HepG2 (cell line): ENCODE measurements around the gene DDX46. TPM values are rescaled to one million over a fixed set of nuclear protein-coding genes. Genes with fewer than 3 reads are reported as not detected.

Experiments used
- ATAC-seq: fragments of 200-7000 bp; cut with Tn5 transposase; 3 replicates; pipeline ENCODE4 v1.9.1; 2020; ENCODE audit warnings: mild to moderate bottlenecking, moderate library complexity
- BruUV-seq: library from RNA; stranded (reverse); fragments of 400-500 nt; replicated peaks from 2 replicates; lab custom pipeline; 2021; lab: Mats Ljungman, UMichigan
- CTCF ChIA-PET: fragments of 300-600 bp; formaldehyde crosslinking; extraction: SDS; loops from one replicate; lab custom pipeline; 2021; ENCODE audit warnings: low total read pairs, inconsistent platforms, low intra/inter-chr PET ratio; lab: Yijun Ruan, JAX
- POLR2A ChIA-PET: fragments of 350-600 bp; sonication (Branson Sonifier 250); formaldehyde crosslinking; loops from one replicate; lab custom pipeline; 2020; ENCODE audit warnings: antibody characterized with exemption, inconsistent platforms; lab: Yijun Ruan, JAX
- DNase-seq: peaks from one replicate; pipeline ENCODE4 v3.0.0-alpha.2; 2015; ENCODE audit warnings: low spot score
- FAIRE-seq: peaks from 3 replicates; lab custom pipeline; 2011; peaks lifted over from hg19 to GRCh38; lab: Jason Lieb, UNC
- H2AFZ ChIP-seq: one replicate; pipeline ENCODE4 v1.6.1; 2011; ENCODE audit warnings: low read length, inconsistent platforms
- H3K27ac ChIP-seq: fragments of 300-600 bp; 3 replicates; pipeline ENCODE4 v1.8.0; 2011; ENCODE audit warnings: mixed run types, mild to moderate bottlenecking, mixed read lengths, low read length, inconsistent platforms; ENCODE audit not compliant: insufficient read depth; ENCODE audit errors: extremely low read length
- H3K27me3 ChIP-seq, 2 experiments: fragments of 200-600 bp in 1 of 2; 2 replicates in 1 of 2; 3 replicates in 1 of 2; pipeline versions ENCODE4 v1.6.0 to v1.8.0; 2011; ENCODE audit warnings: low read length in 2 of 2, mild to moderate bottlenecking in 2 of 2, moderate library complexity in 2 of 2, inconsistent platforms in 1 of 2; ENCODE audit not compliant: insufficient read depth in 2 of 2, control insufficient read depth in 1 of 2
- H3K36me3 ChIP-seq, 2 experiments: fragments of 200-600 bp in 1 of 2; replicated peaks in 1 of 2; 2 replicates in 1 of 2; 3 replicates in 1 of 2; pipeline versions ENCODE4 v1.5.1 to v1.8.0; 2011; ENCODE audit warnings: low read length in 2 of 2, inconsistent platforms in 1 of 2; ENCODE audit not compliant: insufficient read depth in 2 of 2, control insufficient read depth in 1 of 2
- H3K4me1 ChIP-seq: 2 replicates; pipeline ENCODE4 v1.5.1; 2012; ENCODE audit warnings: low read length, inconsistent platforms; ENCODE audit not compliant: insufficient read depth
- H3K4me2 ChIP-seq: 2 replicates; pipeline ENCODE4 v1.6.0; 2011; ENCODE audit warnings: low read depth, low read length, inconsistent platforms
- H3K4me3 ChIP-seq, 3 experiments: fragments of 200-600 bp in 1 of 3; sonication (generic), shearing (Covaris generic) in 1 of 3; replicated peaks in 1 of 3; 2 replicates each; pipeline ENCODE4 v1.5.1; 2011 to 2016; ENCODE audit warnings: low read length in 3 of 3, inconsistent platforms in 2 of 3, low read depth in 2 of 3, mild to moderate bottlenecking in 2 of 3, control low read depth in 1 of 3, mixed read lengths in 1 of 3; ENCODE audit not compliant: insufficient read depth in 1 of 3
- H3K79me2 ChIP-seq: one replicate; pipeline ENCODE4 v1.6.1; 2011; ENCODE audit warnings: low read length, inconsistent platforms; ENCODE audit not compliant: insufficient read depth
- H3K9ac ChIP-seq: 2 replicates; pipeline ENCODE4 v1.6.0; 2011; ENCODE audit warnings: mild to moderate bottlenecking, low read depth, low read length, inconsistent platforms; ENCODE audit not compliant: insufficient read depth
- H3K9me3 ChIP-seq: 2 replicates; pipeline ENCODE4 v1.5.1; 2012; ENCODE audit warnings: mild to moderate bottlenecking, low read length
- H4K20me1 ChIP-seq: 2 replicates; pipeline ENCODE4 v1.6.0; 2011; ENCODE audit warnings: inconsistent platforms, mild to moderate bottlenecking, low read length, moderate library complexity; ENCODE audit not compliant: insufficient read depth
- DPF2 ChIP-seq: sonication (generic); formaldehyde crosslinking; IDR thresholded peaks from 2 replicates; pipeline ENCODE4 v1.4.0; 2020; ENCODE audit warnings: mild to moderate bottlenecking, low read depth, missing genetic modification reagents, borderline replicate concordance
- KMT2A ChIP-seq: sonication (generic); formaldehyde crosslinking; IDR thresholded peaks from 2 replicates; pipeline ENCODE4 v1.4.0; 2020; ENCODE audit warnings: missing genetic modification reagents
- NFRKB ChIP-seq: fragments of 450-650 bp; IDR thresholded peaks from 2 replicates; pipeline ENCODE4 v1.6.1; 2017
- POLR2AphosphoS5 ChIP-seq: IDR thresholded peaks from 2 replicates; pipeline ENCODE4 v1.6.1; 2012; ENCODE audit warnings: low read depth, low read length
- SALL2 ChIP-seq: sonication (generic); formaldehyde crosslinking; IDR thresholded peaks from 2 replicates; pipeline ENCODE4 v1.8.1; 2023; ENCODE audit warnings: mild to moderate bottlenecking, missing genetic modification reagents, inconsistent platforms
- ZNF101 ChIP-seq: sonication (generic); formaldehyde crosslinking; IDR thresholded peaks from 2 replicates; pipeline ENCODE4 v1.4.0; 2020; ENCODE audit warnings: mild to moderate bottlenecking, low read depth, missing genetic modification reagents, borderline replicate concordance
- ZNF264 ChIP-seq: sonication (generic); formaldehyde crosslinking; IDR thresholded peaks from 2 replicates; pipeline ENCODE4 v1.4.0; 2020; ENCODE audit warnings: missing genetic modification reagents
- ZNF678 ChIP-seq: sonication (generic); formaldehyde crosslinking; IDR thresholded peaks from 2 replicates; pipeline ENCODE4 v1.4.0; 2020; ENCODE audit warnings: mild to moderate bottlenecking, missing genetic modification reagents
- WGBS: methylation state at CpG from one replicate; pipeline ENCODE4 v1.1.6; 2017; ENCODE audit warnings: low lambda C conversion rate; 5-methylcytosine and 5-hydroxymethylcytosine counted together
- in situ Hi-C: cut with HindIII; loops from 2 replicates; pipeline ENCODE4 v1.10.0; 2017; ENCODE audit warnings: low pct_unique_long_range_greater_than_20kb; ENCODE audit not compliant: extremely low pct_ligation_motif_present
- intact Hi-C: fragments of 100-400 bp; cut with micrococcal nuclease; formaldehyde crosslinking; loops from one replicate; pipeline ENCODE4 v1.10.0; 2022; ENCODE audit not compliant: unreplicated experiment
- polyA plus RNA-seq, 8 experiments: library from polyadenylated mRNA; depleted of rRNA in 3 of 8; stranded (reverse) in 7 of 8; unstranded in 1 of 8; fragments of >200 nt; fragmentation: Illumina TruSeq in 4 of 8; extraction: Trizol in 4 of 8; gene quantifications; 2 replicates each; pipeline versions ENCODE4 v1.2.1 to v1.2.3, GENCODE V29; 2011 to 2016; ENCODE audit warnings: low read depth in 4 of 8, missing spikeins in 1 of 8, mixed read lengths in 1 of 8; ENCODE audit not compliant: insufficient read depth in 1 of 8
- total RNA-seq, 5 experiments: library from RNA; depleted of rRNA; stranded (reverse); fragments of >200 nt; fragmentation: Illumina TruSeq; extraction: Trizol; gene quantifications; 2 replicates each; pipeline ENCODE4 v1.2.3, GENCODE V29; 2016; ENCODE audit warnings: low read depth in 1 of 5
- TF ChIP-seq, protein P1 (sequence below): sonication (generic); IDR thresholded peaks from 2 replicates; pipeline ENCODE4 v1.6.1; 2016; ENCODE audit warnings: low read depth, borderline replicate concordance
- TF ChIP-seq, protein P2 (sequence below): IDR thresholded peaks from 2 replicates; pipeline ENCODE4 v1.6.1; 2012; ENCODE audit warnings: low read depth, low read length, improper control_type of control experiment
- TF ChIP-seq, protein P3 (sequence below): sonication (generic); formaldehyde crosslinking; IDR thresholded peaks from 2 replicates; pipeline ENCODE4 v1.8.1; 2023; ENCODE audit warnings: mild to moderate bottlenecking, moderate library complexity, missing genetic modification reagents
- TF ChIP-seq, protein P4 (sequence below): IDR thresholded peaks from 2 replicates; pipeline ENCODE4 v1.6.1; 2016; ENCODE audit warnings: missing biosample characterization, missing genetic modification reagents, low read depth

Gene DDX46
- total and polyA plus RNA-seq, 2 of the 13 experiments (the other 11 are each of a cell fraction or from before 2014, with no cell fraction given), result 27.3 to 59.3 TPM

DNA sequence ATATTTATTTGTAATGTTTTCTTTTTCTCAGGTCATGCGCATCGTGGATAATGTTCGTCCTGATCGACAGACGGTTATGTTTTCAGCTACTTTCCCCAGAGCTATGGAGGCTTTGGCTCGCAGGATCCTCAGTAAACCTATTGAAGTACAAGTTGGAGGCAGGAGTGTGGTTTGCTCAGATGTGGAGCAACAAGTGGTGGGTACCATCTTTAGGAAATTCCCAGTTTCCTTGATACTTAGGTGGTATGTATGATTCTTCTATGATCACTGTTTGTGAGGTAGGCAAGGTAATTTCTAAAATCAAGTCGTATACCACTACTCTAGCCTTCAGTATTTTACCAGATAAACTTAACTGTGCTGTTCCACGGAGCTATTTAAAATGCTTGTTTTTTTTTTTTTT is 36.2 kb downstream of the DDX46 start:
- H3K9me3 ChIP-seq, result no peaks in the 10 kb centered on the region
- no peaks in the 10 kb centered on the region for H3K79me2 ChIP-seq
- H3K27ac ChIP-seq, result no peak overlapping the region
- intact Hi-C loops, result no loop called here
- H3K4me2 ChIP-seq, result no peak overlapping the region
- TF ChIP-seq, protein P1, sequence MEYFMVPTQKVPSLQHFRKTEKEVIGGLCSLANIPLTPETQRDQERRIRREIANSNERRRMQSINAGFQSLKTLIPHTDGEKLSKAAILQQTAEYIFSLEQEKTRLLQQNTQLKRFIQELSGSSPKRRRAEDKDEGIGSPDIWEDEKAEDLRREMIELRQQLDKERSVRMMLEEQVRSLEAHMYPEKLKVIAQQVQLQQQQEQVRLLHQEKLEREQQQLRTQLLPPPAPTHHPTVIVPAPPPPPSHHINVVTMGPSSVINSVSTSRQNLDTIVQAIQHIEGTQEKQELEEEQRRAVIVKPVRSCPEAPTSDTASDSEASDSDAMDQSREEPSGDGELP, result no peak
- TF ChIP-seq SALL2 (CRISPR knock-in tag), result no peak
- TF ChIP-seq, protein P2, sequence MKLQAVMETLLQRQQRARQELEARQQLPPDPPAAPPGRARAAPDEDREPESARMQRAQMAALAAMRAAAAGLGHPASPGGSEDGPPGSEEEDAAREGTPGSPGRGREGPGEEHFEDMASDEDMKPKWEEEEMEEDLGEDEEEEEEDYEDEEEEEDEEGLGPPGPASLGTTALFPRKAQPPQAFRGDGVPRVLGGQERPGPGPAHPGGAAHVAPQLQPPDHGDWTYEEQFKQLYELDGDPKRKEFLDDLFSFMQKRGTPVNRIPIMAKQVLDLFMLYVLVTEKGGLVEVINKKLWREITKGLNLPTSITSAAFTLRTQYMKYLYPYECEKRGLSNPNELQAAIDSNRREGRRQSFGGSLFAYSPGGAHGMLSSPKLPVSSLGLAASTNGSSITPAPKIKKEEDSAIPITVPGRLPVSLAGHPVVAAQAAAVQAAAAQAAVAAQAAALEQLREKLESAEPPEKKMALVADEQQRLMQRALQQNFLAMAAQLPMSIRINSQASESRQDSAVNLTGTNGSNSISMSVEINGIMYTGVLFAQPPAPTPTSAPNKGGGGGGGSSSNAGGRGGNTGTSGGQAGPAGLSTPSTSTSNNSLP, result no peak
- TF ChIP-seq, protein P3, sequence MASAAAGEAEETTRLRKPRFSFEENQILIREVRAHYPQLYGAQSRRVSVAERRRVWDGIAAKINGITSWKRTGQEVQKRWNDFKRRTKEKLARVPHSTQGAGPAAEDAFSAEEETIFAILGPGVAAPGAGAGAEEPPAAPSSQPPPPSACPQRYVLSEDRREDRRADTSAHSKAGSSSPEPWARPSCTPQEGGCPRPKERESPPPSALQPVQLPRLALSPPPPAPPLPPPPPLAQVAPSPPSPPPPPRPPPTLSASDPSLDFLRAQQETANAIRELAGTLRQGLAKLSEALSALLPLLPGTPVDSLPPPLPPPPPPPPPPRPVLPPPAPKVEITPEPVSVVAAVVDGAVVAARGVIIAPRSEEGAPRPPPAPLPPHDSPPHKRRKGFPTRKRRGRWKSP (CRISPR knock-in tag), result no peak
- TF ChIP-seq, protein P4, sequence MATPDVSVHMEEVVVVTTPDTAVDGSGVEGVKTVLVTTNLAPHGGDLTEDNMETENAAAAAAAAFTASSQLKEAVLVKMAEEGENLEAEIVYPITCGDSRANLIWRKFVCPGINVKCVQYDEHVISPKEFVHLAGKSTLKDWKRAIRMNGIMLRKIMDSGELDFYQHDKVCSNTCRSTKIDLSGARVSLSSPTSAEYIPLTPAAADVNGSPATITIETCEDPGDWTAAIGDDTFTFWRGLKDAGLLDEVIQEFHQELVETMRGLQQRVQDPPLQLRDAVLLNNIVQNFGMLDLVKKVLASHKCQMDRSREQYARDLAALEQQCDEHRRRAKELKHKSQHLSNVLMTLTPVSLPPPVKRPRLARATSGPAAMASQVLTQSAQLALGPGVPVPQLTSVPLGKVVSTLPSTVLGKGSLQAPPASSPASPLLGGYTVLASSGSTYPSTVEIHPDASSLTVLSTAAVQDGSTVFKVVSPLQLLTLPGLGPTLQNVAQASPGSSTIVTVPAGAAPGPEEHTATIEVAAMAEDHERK (CRISPR knock-in tag), result no peak
- no peak for TF ChIP-seq POLR2AphosphoS5
- no peak for TF ChIP-seq ZNF264 (CRISPR knock-in tag)
- no peak for TF ChIP-seq NFRKB
- TF ChIP-seq ZNF101 (CRISPR knock-in tag), result no peak
- TF ChIP-seq KMT2A (CRISPR knock-in tag), result no peak
- no peak for TF ChIP-seq ZNF678 (CRISPR knock-in tag)
- no peak for TF ChIP-seq DPF2 (CRISPR knock-in tag)
- no peak overlapping the region for H2AFZ ChIP-seq
- no peaks in the 10 kb centered on the region for H3K4me1 ChIP-seq
- H3K4me3 ChIP-seq, result no peak overlapping the region
- 99% methylated on average over 8 of the region's 8 CpGs for WGBS
- DNase-seq (no peak), ATAC-seq (no peak), FAIRE-seq (no peak)
- BruUV-seq, result no TSS peak
- in situ Hi-C loops, result no loop called here
- ChIA-PET POLR2A (no interaction called here), CTCF (no interaction called here)
- H3K27me3 ChIP-seq, result no peaks in the 10 kb centered on the region
- H3K36me3 ChIP-seq, result peaks cover 13 to 80% of the 10 kb centered on the region in 2 experiments
- H3K9ac ChIP-seq, result no peak overlapping the region
- no peaks in the 10 kb centered on the region for H4K20me1 ChIP-seq
